LNCAP (cell line): ENCODE data around the gene MYRIP.

ENCODE experiments used
- TF ChIP-seq, protein P1 (sequence below): fragments of 450-650 bp; IDR thresholded peaks from 2 replicates; pipeline ENCODE4 v1.5.1; 2017; ENCODE audit warnings: mild to moderate bottlenecking

Gene MYRIP

GRCh38 chr3:40215015-40215414 is 405.6 kb downstream of the MYRIP start:
- TF ChIP-seq, protein P1, sequence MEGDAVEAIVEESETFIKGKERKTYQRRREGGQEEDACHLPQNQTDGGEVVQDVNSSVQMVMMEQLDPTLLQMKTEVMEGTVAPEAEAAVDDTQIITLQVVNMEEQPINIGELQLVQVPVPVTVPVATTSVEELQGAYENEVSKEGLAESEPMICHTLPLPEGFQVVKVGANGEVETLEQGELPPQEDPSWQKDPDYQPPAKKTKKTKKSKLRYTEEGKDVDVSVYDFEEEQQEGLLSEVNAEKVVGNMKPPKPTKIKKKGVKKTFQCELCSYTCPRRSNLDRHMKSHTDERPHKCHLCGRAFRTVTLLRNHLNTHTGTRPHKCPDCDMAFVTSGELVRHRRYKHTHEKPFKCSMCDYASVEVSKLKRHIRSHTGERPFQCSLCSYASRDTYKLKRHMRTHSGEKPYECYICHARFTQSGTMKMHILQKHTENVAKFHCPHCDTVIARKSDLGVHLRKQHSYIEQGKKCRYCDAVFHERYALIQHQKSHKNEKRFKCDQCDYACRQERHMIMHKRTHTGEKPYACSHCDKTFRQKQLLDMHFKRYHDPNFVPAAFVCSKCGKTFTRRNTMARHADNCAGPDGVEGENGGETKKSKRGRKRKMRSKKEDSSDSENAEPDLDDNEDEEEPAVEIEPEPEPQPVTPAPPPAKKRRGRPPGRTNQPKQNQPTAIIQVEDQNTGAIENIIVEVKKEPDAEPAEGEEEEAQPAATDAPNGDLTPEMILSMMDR = no peak

DNA sequence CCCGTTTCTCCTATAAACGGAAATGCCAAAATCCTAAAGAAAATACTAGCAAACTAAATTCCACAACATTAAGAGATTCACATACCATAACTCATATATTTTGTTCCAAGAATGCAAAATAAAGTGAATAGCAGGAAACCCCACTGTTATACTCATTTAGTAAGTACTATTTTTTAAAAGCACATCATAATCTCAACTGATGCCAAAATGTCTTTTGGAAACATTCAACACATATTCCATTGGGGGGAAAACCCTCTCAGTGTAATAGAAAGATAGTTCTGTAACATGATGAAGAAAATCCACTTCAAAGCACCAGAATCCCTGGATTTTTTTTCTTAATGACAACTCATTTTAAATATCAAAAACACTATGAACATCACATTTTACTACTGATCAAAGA is 407.1 kb downstream of the MYRIP start:
- TF ChIP-seq, protein P1 = no peak

GRCh38 chr3:40223856-40224255 is 414.4 kb downstream of the MYRIP start:
- TF ChIP-seq, protein P1 = no peak

- TF ChIP-seq, protein P1 = no peak
These were observed 415.5 kb downstream of the MYRIP start for GRCh38 chr3:40224796-40225515.

GRCh38 chr3:40226636-40227035 is 417.2 kb downstream of the MYRIP start:
- TF ChIP-seq, protein P1 = no peak

GRCh38 chr3:40228792-40229350 is 419.5 kb downstream of the MYRIP start:
- TF ChIP-seq, protein P1 = no peak

DNA sequence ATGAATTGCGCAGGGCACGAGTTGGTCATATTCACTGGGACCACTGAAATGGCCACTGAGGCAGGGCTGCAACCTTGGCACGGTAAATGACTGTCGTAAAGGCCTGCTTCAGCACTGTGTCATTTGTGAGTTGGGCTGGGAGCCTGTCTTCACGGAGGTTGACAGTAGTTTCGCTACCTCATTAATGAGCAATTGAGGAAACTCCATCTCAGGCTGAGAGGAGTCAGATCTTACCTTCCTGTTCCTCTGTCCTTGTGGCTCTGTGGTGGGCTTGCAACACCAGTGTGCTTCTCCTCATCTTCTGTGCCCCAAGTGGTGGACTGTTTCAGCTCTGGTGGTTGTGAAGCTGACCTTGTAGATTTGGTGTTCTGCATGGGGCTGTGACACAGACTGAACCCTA is 420.0 kb downstream of the MYRIP start:
- TF ChIP-seq, protein P1 = no peak
